Caco-2 (cell line): ENCODE measurements around the gene CCDC116. TPM values are rescaled to one million over a fixed set of nuclear protein-coding genes. Genes with fewer than 3 reads are reported as not detected.

Experiments used
- BruUV-seq: library from RNA; stranded (reverse); fragments of 400-500 nt; replicated peaks from 2 replicates; lab custom pipeline; 2021; lab: Mats Ljungman, UMichigan
- CTCF ChIA-PET: fragments of 300-600 bp; sonication (Branson Sonifier 250); formaldehyde crosslinking; loops from one replicate; lab custom pipeline; 2022; ENCODE audit warnings: antibody characterized with exemption; lab: Charles Lee
- POLR2A ChIA-PET: fragments of 300-600 bp; sonication (Branson Sonifier 250); formaldehyde crosslinking; loops from one replicate; lab custom pipeline; 2022; ENCODE audit warnings: antibody characterized with exemption; lab: Charles Lee
- DNase-seq, 2 experiments: peaks; one replicate each; pipeline versions ENCODE4 v3.0.0 to v3.0.0-alpha.2; 2020 to 2022
- H3K27me3 ChIP-seq: replicated peaks from 2 replicates; pipeline ENCODE4 v1.6.0; 2011; ENCODE audit warnings: low read length; ENCODE audit not compliant: control insufficient read depth, insufficient read depth
- H3K36me3 ChIP-seq: 2 replicates; pipeline ENCODE4 v1.5.1; 2011; ENCODE audit warnings: low read length; ENCODE audit not compliant: control insufficient read depth, insufficient read depth
- H3K4me1 ChIP-seq: fragments of 250-450 bp; sonication (Bioruptor Pico); 2 replicates; pipeline ENCODE4 v1.5.1; 2020; ENCODE audit warnings: mild to moderate bottlenecking
- H3K4me3 ChIP-seq: 2 replicates; pipeline ENCODE4 v1.5.1; 2011; ENCODE audit warnings: low read depth, mild to moderate bottlenecking, control low read depth, low read length
- H3K9me3 ChIP-seq: fragments of 250-450 bp; sonication (Bioruptor Pico); 2 replicates; pipeline ENCODE4 v1.5.1; 2020; ENCODE audit warnings: mild to moderate bottlenecking, moderate library complexity
- H3K27ac Mint-ChIP-seq: one replicate; pipeline ENCODE4 v1.8.0; 2022; ENCODE audit warnings: mixed read lengths; ENCODE audit not compliant: unreplicated experiment
- H3K27me3 Mint-ChIP-seq: one replicate; pipeline ENCODE4 v1.8.0; 2022; ENCODE audit warnings: mixed read lengths; ENCODE audit not compliant: insufficient read depth, unreplicated experiment
- H3K36me3 Mint-ChIP-seq: one replicate; pipeline ENCODE4 v1.8.0; 2022; ENCODE audit warnings: mild to moderate bottlenecking, mixed read lengths; ENCODE audit not compliant: insufficient read depth, unreplicated experiment
- H3K4me1 Mint-ChIP-seq: one replicate; pipeline ENCODE4 v1.8.0; 2022; ENCODE audit warnings: low read depth, mixed read lengths; ENCODE audit not compliant: unreplicated experiment
- H3K4me3 Mint-ChIP-seq: one replicate; pipeline ENCODE4 v1.8.0; 2022; ENCODE audit warnings: mild to moderate bottlenecking, moderate library complexity, mixed read lengths; ENCODE audit not compliant: unreplicated experiment
- H3K9me3 Mint-ChIP-seq: one replicate; pipeline ENCODE4 v1.8.0; 2022; ENCODE audit warnings: mixed read lengths; ENCODE audit not compliant: unreplicated experiment
- intact Hi-C: fragments of 100-400 bp; cut with micrococcal nuclease; formaldehyde crosslinking; loops from one replicate; pipeline ENCODE4 v1.10.0; 2022; ENCODE audit not compliant: unreplicated experiment
- total RNA-seq: library from RNA; stranded (reverse); gene quantifications from 2 replicates; pipeline ENCODE4 v1.2.3, GENCODE V29; 2022
- TF ChIP-seq, protein P1 (sequence below), 2 experiments: fragments of 200-600 bp in 1 of 2; IDR thresholded peaks; 1 replicate in 1 of 2; 2 replicates in 1 of 2; pipeline versions ENCODE4 v1.5.1 to v1.8.0; 2011 to 2022; ENCODE audit warnings: antibody characterized with exemption in 1 of 2, control low read depth in 1 of 2, inconsistent platforms in 1 of 2, low read depth in 1 of 2, low read length in 1 of 2, mild to moderate bottlenecking in 1 of 2, moderate library complexity in 1 of 2; ENCODE audit not compliant: insufficient read depth in 1 of 2, severe bottlenecking in 1 of 2, unreplicated experiment in 1 of 2

The CCDC116 gene
- total RNA-seq, 1 experiment from 2014 or later = not detected

DNA sequence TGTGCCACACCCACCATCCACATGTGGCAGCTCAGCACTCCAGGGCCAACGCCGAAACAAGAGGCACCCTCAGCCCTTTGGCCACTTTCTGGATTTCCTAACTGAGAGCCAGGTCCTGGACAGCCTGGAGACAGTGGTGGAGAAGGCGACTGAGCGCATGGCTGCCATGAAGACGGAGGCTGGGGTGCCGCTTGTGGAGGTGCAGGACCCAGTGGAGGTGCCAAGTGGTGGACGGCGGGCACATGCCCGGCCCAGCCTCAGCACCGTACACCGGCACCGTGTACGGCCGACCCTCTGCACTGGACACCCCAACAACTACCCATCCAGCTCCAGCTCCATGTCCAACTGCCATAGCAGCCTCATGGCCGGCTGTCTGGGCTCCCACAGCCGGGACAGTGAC, 1.5 kb downstream of the CCDC116 start:
- peaks cover 14% of the 10 kb centered on the region for H3K4me1 ChIP-seq
- H3K27me3 ChIP-seq = no peaks in the 10 kb centered on the region
- TF ChIP-seq, protein P1, sequence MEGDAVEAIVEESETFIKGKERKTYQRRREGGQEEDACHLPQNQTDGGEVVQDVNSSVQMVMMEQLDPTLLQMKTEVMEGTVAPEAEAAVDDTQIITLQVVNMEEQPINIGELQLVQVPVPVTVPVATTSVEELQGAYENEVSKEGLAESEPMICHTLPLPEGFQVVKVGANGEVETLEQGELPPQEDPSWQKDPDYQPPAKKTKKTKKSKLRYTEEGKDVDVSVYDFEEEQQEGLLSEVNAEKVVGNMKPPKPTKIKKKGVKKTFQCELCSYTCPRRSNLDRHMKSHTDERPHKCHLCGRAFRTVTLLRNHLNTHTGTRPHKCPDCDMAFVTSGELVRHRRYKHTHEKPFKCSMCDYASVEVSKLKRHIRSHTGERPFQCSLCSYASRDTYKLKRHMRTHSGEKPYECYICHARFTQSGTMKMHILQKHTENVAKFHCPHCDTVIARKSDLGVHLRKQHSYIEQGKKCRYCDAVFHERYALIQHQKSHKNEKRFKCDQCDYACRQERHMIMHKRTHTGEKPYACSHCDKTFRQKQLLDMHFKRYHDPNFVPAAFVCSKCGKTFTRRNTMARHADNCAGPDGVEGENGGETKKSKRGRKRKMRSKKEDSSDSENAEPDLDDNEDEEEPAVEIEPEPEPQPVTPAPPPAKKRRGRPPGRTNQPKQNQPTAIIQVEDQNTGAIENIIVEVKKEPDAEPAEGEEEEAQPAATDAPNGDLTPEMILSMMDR (IDR thresholded peaks at IDR 0.05; ENCODE audit: insufficient read depth in 1 of 2, low read depth in 1 of 2, low read length in 1 of 2, severe bottlenecking in 1 of 2, unreplicated experiment in 1 of 2) = no peak
- no peak for DNase-seq
- H3K36me3 ChIP-seq = no peaks in the 10 kb centered on the region
- peaks cover 9% of the 10 kb centered on the region for H3K36me3 Mint-ChIP-seq
- no TSS peak for BruUV-seq
- CTCF ChIA-PET = interaction anchor here (0.6 to 6.9 kb wide), 3 partner anchors 8 to 13 kb away, joined by 3 to 179 read pairs (median 3); partner anchors contain the start of gene SDF2L1
- no peak overlapping the region for H3K4me3 ChIP-seq
- intact Hi-C loops = no loop called here
- no peaks in the 10 kb centered on the region for H3K27me3 Mint-ChIP-seq
- no peaks in the 10 kb centered on the region for H3K4me1 Mint-ChIP-seq
- POLR2A ChIA-PET = interaction anchor here (2.5 kb wide), 1 partner anchor 8 kb away, joined by 9 read pairs; the partner anchor contains the start of gene SDF2L1
- no peak overlapping the region for H3K4me3 Mint-ChIP-seq
- H3K9me3 ChIP-seq = no peaks in the 10 kb centered on the region
- no peaks in the 10 kb centered on the region for H3K9me3 Mint-ChIP-seq
- no peak overlapping the region for H3K27ac Mint-ChIP-seq

DNA sequence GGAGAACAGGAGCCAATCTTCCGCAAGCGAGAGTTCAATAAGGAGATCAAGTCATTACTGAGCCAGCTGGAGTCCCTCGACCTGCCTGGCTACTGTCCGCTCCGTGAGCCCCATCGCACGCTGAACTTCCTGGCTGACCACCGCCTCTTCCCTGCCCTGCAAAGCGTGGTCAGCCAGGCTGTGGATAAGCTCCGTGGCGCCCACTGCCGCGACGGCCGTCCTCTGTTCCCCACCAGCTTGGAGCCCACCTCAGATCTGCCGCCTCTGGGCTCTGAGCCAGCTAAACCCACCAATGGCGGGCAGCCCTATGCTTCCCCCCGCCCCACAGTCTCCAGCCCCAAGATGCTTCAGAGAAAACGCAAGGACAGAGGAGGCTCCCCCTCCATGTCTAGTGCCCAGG, 2.3 kb downstream of the CCDC116 start:
- Histone ChIP-seq H3K9me3 (no peaks in the 10 kb centered on the region), H3K4me1 (peaks cover 14% of the 10 kb centered on the region), H3K36me3 (no peaks in the 10 kb centered on the region), H3K27me3 (no peaks in the 10 kb centered on the region), H3K4me3 (no peak overlapping the region)
- no peaks in the 10 kb centered on the region for H3K9me3 Mint-ChIP-seq
- H3K27me3 Mint-ChIP-seq = no peaks in the 10 kb centered on the region
- H3K4me1 Mint-ChIP-seq = no peaks in the 10 kb centered on the region
- CTCF ChIA-PET = interaction anchor here (0.6 to 1.5 kb wide), 2 partner anchors 8 to 12 kb away, joined by 3 read pairs; partner anchors contain the start of gene SDF2L1
- H3K27ac Mint-ChIP-seq = no peak overlapping the region
- H3K36me3 Mint-ChIP-seq = peaks cover 2% of the 10 kb centered on the region
- POLR2A ChIA-PET = no interaction called here
- no TSS peak for BruUV-seq
- no peak overlapping the region for H3K4me3 Mint-ChIP-seq
- TF ChIP-seq, protein P1 (IDR thresholded peaks at IDR 0.05; ENCODE audit: insufficient read depth in 1 of 2, low read depth in 1 of 2, low read length in 1 of 2, severe bottlenecking in 1 of 2, unreplicated experiment in 1 of 2) = no peak
- intact Hi-C loops = no loop called here
- no peak for DNase-seq

DNA sequence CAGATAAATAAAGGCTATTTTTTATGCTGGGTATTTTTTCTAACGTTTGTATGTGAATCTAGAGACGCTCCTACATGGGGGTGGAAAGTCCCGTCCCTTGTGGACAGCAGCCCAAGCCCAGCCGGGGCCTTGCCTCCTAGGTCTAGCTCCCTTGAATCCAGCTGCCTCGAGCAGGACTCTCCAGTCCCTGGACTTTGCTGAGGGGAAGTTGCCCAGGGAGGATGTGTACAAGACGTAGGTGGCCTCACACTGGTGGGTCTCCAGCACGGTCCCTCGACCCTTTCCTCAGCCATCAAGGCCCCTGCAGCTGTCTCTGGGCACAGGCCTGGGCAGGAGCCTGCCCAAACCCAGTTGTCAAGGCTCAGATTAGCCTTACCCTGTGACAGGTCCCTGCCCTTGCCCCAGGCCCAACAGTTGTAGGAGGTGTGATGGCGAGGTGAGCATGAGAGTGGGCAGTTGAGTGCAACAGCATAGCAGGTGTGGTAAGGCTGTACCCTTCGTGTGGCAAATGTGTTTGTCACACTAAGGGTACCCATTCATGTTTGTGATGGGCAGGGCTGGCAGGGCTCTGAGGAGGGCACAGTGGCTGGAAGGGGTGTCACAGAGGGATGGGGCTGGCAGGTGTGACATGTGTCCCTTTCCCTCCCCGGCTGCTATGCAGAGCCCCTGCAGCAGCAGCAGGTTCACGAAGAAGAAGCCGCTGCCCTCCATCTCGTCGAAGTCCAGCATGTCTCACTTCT, 3.4 kb downstream of the CCDC116 start:
- DNase-seq = no peak
- H3K4me3 ChIP-seq = no peak overlapping the region
- CTCF ChIA-PET = no interaction called here

More for the DNA sequence above, 3.4 kb downstream of the CCDC116 start:
- Mint-ChIP-seq H3K4me1 (peaks cover 7% of the 10 kb centered on the region), H3K36me3 (no peaks in the 10 kb centered on the region), H3K9me3 (no peaks in the 10 kb centered on the region), H3K27ac (no peak overlapping the region), H3K27me3 (no peaks in the 10 kb centered on the region), H3K4me3 (no peak overlapping the region)
- no peaks in the 10 kb centered on the region for H3K9me3 ChIP-seq
- TF ChIP-seq, protein P1 (IDR thresholded peaks at IDR 0.05; ENCODE audit: insufficient read depth in 1 of 2, low read depth in 1 of 2, low read length in 1 of 2, severe bottlenecking in 1 of 2, unreplicated experiment in 1 of 2) = no peak
- no peaks in the 10 kb centered on the region for H3K36me3 ChIP-seq
- intact Hi-C loops = no loop called here
- BruUV-seq = no TSS peak
- H3K27me3 ChIP-seq = no peaks in the 10 kb centered on the region
- H3K4me1 ChIP-seq = peaks cover 18% of the 10 kb centered on the region
- POLR2A ChIA-PET = interaction anchor here (0.6 kb wide), 1 partner anchor 30 kb away, joined by 3 read pairs; no protein-coding TSS in a partner anchor
